ENCODE results near the gene TMEM9.

The TMEM9 gene

GRCh38 chr1:201125800-201126199, 28.5 kb downstream of the TMEM9 start:
- Histone ChIP-seq H3K4me2 (ENCODE audit: low read length) (no peak overlapping the region), H3K4me1 (ENCODE audit: low read length) (no peaks in the 10 kb centered on the region), H4K20me1 (ENCODE audit: insufficient read depth, low read length) (no peaks in the 10 kb centered on the region), H3K9ac (ENCODE audit: low read length) (no peak overlapping the region), H3K27me3 (ENCODE audit: low read depth, low read length) (peaks cover 47% of the 10 kb centered on the region), H3K9me3 (ENCODE audit: insufficient read depth, low read length) (no peaks in the 10 kb centered on the region), H3K79me2 (ENCODE audit: low read length) (no peaks in the 10 kb centered on the region), H3K4me3 (ENCODE audit: low read length) (no peak overlapping the region), H3K36me3 (replicated peaks; ENCODE audit: low read depth, low read length) (no peaks in the 10 kb centered on the region), H2AFZ (ENCODE audit: low read depth, low read length) (no peak overlapping the region), H3K27ac (ENCODE audit: low read length) (no peak overlapping the region)
- no peak for TF ChIP-seq CTCF (IDR thresholded peaks at IDR 0.05; ENCODE audit: low read depth, low read length)
- TF ChIP-seq EZH2phosphoT487 (IDR thresholded peaks at IDR 0.05; ENCODE audit: low read depth): no peak

GRCh38 chr1:201125019-201125418, 29.3 kb downstream of the TMEM9 start:
- Histone ChIP-seq H3K9me3 (ENCODE audit: insufficient read depth, low read length) (no peaks in the 10 kb centered on the region), H3K9ac (ENCODE audit: low read length) (no peak overlapping the region), H3K27ac (ENCODE audit: low read length) (no peak overlapping the region), H3K4me1 (ENCODE audit: low read length) (no peaks in the 10 kb centered on the region), H4K20me1 (ENCODE audit: insufficient read depth, low read length) (no peaks in the 10 kb centered on the region), H3K79me2 (ENCODE audit: low read length) (no peaks in the 10 kb centered on the region), H3K4me2 (ENCODE audit: low read length) (no peak overlapping the region), H3K4me3 (ENCODE audit: low read length) (no peak overlapping the region), H3K36me3 (replicated peaks; ENCODE audit: low read depth, low read length) (no peaks in the 10 kb centered on the region), H2AFZ (ENCODE audit: low read depth, low read length) (no peak overlapping the region), H3K27me3 (ENCODE audit: low read depth, low read length) (peaks cover 47% of the 10 kb centered on the region)
- TF ChIP-seq CTCF (IDR thresholded peaks at IDR 0.05; ENCODE audit: low read depth, low read length) (no peak), EZH2phosphoT487 (IDR thresholded peaks at IDR 0.05; ENCODE audit: low read depth) (no peak)

- TF ChIP-seq EZH2phosphoT487 (IDR thresholded peaks at IDR 0.05; ENCODE audit: low read depth) (no peak), CTCF (IDR thresholded peaks at IDR 0.05; ENCODE audit: low read depth, low read length) (no peak)
- Histone ChIP-seq H3K79me2 (ENCODE audit: low read length) (no peaks in the 10 kb centered on the region), H3K9ac (ENCODE audit: low read length) (no peak overlapping the region), H2AFZ (ENCODE audit: low read depth, low read length) (no peak overlapping the region), H3K27me3 (ENCODE audit: low read depth, low read length) (peaks cover 47% of the 10 kb centered on the region), H3K4me2 (ENCODE audit: low read length) (no peak overlapping the region), H3K4me1 (ENCODE audit: low read length) (peaks cover 5% of the 10 kb centered on the region; the same call in 1 of the 2 replicates), H3K27ac (ENCODE audit: low read length) (no peak overlapping the region), H4K20me1 (ENCODE audit: insufficient read depth, low read length) (no peaks in the 10 kb centered on the region), H3K9me3 (ENCODE audit: insufficient read depth, low read length) (no peaks in the 10 kb centered on the region), H3K36me3 (replicated peaks; ENCODE audit: low read depth, low read length) (no peaks in the 10 kb centered on the region), H3K4me3 (ENCODE audit: low read length) (no peak overlapping the region)
Observed at GRCh38 chr1:201123866-201124265, 30.4 kb downstream of the TMEM9 start.

GRCh38 chr1:201122321-201122957, 31.8 kb downstream of the TMEM9 start:
- Histone ChIP-seq H3K9me3 (ENCODE audit: insufficient read depth, low read length) (no peaks in the 10 kb centered on the region), H3K27me3 (ENCODE audit: low read depth, low read length) (peaks cover 51% of the 10 kb centered on the region), H3K4me1 (ENCODE audit: low read length) (peaks cover 5% of the 10 kb centered on the region; the same call in 1 of the 2 replicates), H3K36me3 (replicated peaks; ENCODE audit: low read depth, low read length) (no peaks in the 10 kb centered on the region), H3K27ac (ENCODE audit: low read length) (no peak overlapping the region), H3K79me2 (ENCODE audit: low read length) (no peaks in the 10 kb centered on the region), H3K4me3 (ENCODE audit: low read length) (no peak overlapping the region), H3K9ac (ENCODE audit: low read length) (no peak overlapping the region), H2AFZ (ENCODE audit: low read depth, low read length) (no peak overlapping the region), H4K20me1 (ENCODE audit: insufficient read depth, low read length) (no peaks in the 10 kb centered on the region), H3K4me2 (ENCODE audit: low read length) (no peak overlapping the region)
- TF ChIP-seq EZH2phosphoT487 (IDR thresholded peaks at IDR 0.05; ENCODE audit: low read depth) (no peak), CTCF (IDR thresholded peaks at IDR 0.05; ENCODE audit: low read depth, low read length) (no peak)
